GM23248 (cell line): ENCODE results near the gene BCL2L2. TPM values are rescaled to one million over a fixed set of nuclear protein-coding genes. Genes with fewer than 3 reads are reported as not detected.
"Not testable (repeated sequence)": the region's sequence is repeated elsewhere in the genome, so short reads cannot be mapped to it uniquely, and the experiment has no call there.

Source experiments
- DNase-seq: peaks from one replicate; pipeline ENCODE4 v3.0.0-alpha.2; 2015
- H2AFZ ChIP-seq: fragments of 200-600 bp; sonication (generic); 2 replicates; pipeline ENCODE4 v1.6.1; 2016; ENCODE audit warnings: antibody characterized with exemption
- H3F3A ChIP-seq: fragments of 200-600 bp; sonication (generic); 2 replicates; pipeline ENCODE4 v1.6.1; 2016; ENCODE audit warnings: mild to moderate bottlenecking, antibody characterized with exemption, mixed run types; ENCODE audit not compliant: insufficient read depth
- H3K27ac ChIP-seq: fragments of 200-600 bp; sonication (generic); 2 replicates; pipeline ENCODE4 v1.5.1; 2016; ENCODE audit warnings: mild to moderate bottlenecking
- H3K27me3 ChIP-seq: fragments of 200-600 bp; sonication (generic); replicated peaks from 2 replicates; pipeline ENCODE4 v1.6.1; 2016; ENCODE audit warnings: mild to moderate bottlenecking; ENCODE audit not compliant: insufficient read depth
- H3K36me3 ChIP-seq: fragments of 200-600 bp; sonication (generic); 2 replicates; pipeline ENCODE4 v1.6.1; 2016; ENCODE audit warnings: low read depth, mild to moderate bottlenecking
- H3K4me1 ChIP-seq: fragments of 200-600 bp; sonication (generic); 2 replicates; pipeline ENCODE4 v1.6.1; 2016; ENCODE audit warnings: mild to moderate bottlenecking; ENCODE audit not compliant: insufficient read depth
- H3K4me2 ChIP-seq: fragments of 200-600 bp; sonication (generic); one replicate; pipeline ENCODE4 v1.6.1; 2016; ENCODE audit warnings: mild to moderate bottlenecking; ENCODE audit not compliant: unreplicated experiment
- H3K4me3 ChIP-seq: fragments of 200-600 bp; sonication (generic); 2 replicates; pipeline ENCODE4 v1.5.1; 2016; ENCODE audit warnings: mild to moderate bottlenecking
- H3K79me2 ChIP-seq: fragments of 200-600 bp; sonication (generic); 2 replicates; pipeline ENCODE4 v1.6.1; 2016; ENCODE audit warnings: mild to moderate bottlenecking; ENCODE audit not compliant: insufficient read depth
- H3K9ac ChIP-seq: fragments of 200-600 bp; sonication (generic); 2 replicates; pipeline ENCODE4 v1.6.1; 2016; ENCODE audit warnings: mild to moderate bottlenecking
- H3K9me2 ChIP-seq: fragments of 200-600 bp; sonication (generic); 2 replicates; pipeline ENCODE4 v1.6.1; 2016; ENCODE audit warnings: mixed run types, mild to moderate bottlenecking, moderate library complexity; ENCODE audit not compliant: insufficient read depth
- H3K9me3 ChIP-seq: fragments of 200-600 bp; sonication (generic); one replicate; pipeline ENCODE4 v1.6.1; 2017; ENCODE audit warnings: low read depth
- H4K20me1 ChIP-seq: fragments of 200-600 bp; sonication (generic); 2 replicates; pipeline ENCODE4 v1.6.0; 2016; ENCODE audit not compliant: insufficient read depth
- EZH2 ChIP-seq: fragments of 200-600 bp; sonication (generic); IDR thresholded peaks from 2 replicates; pipeline ENCODE4 v1.6.1; 2018; ENCODE audit warnings: antibody characterized with exemption, mild to moderate bottlenecking; ENCODE audit not compliant: insufficient read depth, poor library complexity, severe bottlenecking
- EZH2phosphoT487 ChIP-seq: fragments of 200-600 bp; sonication (generic); IDR thresholded peaks from 2 replicates; pipeline ENCODE4 v1.6.1; 2018; ENCODE audit warnings: antibody characterized with exemption, moderate library complexity, mild to moderate bottlenecking, low read depth; ENCODE audit not compliant: insufficient read depth
- WGBS, 2 experiments: methylation state at CpG; one replicate each; pipeline ENCODE4 v1.1.6; 2015 to 2017; ENCODE audit warnings: low lambda C conversion rate in 2 of 2, low coverage in 1 of 2; ENCODE audit errors: missing lambda C conversion rate in 2 of 2; 5-methylcytosine and 5-hydroxymethylcytosine counted together
- in situ Hi-C: fragments of 300-500 bp; cut with MboI; formaldehyde crosslinking; loops from 2 replicates; pipeline ENCODE4 v1.15.0; 2020
- polyA plus RNA-seq: library from polyadenylated mRNA; unstranded; fragments of >200 nt; fragmentation: Nextera tagmentation; extraction: Ambion mirVana; gene quantifications from 2 replicates; pipeline ENCODE4 v1.2.1, GENCODE V29; 2016
- total RNA-seq: library from RNA; depleted of rRNA; stranded (reverse); fragments of >200 nt; shearing (Covaris generic); gene quantifications from 2 replicates; pipeline ENCODE4 v1.2.3, GENCODE V29; 2014; rRNA removed

The BCL2L2 gene, protein sequence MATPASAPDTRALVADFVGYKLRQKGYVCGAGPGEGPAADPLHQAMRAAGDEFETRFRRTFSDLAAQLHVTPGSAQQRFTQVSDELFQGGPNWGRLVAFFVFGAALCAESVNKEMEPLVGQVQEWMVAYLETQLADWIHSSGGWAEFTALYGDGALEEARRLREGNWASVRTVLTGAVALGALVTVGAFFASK
- 22.5 and 35.0 TPM in 2 replicates for total RNA-seq
- 6.4 and 8.1 TPM in 2 replicates for polyA plus RNA-seq

DNA sequence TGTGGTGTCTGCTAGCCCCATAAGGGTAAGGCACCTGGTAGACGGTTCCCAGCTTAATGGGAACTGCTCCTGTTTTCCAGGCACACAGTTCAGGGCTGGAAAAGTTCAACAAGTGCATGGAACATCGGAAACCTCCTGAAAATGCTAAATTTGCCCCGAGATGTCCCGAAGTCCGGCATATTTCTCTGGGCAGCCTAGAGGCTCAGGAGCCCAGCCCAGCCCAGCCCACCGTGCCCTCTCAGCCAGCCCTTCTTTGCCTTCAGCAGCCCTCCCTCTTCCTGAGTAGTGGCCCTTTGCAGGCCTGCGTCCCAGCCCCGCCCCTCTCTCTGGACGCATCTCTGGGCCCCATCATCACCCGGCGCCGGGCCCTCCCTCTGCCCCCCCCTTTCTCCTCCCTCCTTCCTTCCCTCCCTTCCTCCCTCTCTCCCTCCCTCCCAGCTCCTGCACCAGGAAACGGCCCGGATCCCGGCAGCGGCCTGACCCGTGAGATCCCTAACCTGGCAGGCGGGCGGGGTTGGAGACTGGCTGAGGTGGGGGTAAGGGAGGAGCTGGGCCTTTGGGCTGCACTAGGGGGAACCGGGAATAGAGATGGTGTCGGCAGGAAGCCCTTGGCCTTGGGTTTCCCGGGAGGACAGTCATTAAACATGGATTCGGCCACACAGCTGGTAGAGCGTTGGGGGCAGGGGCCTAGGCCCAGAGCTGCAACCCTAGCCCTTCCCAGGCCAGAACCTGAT lies at the start of gene BCL2L2:
Gene BCL2L2 (plus strand): TSS at position 422 of the 734 bp plus-strand sequence. CDS start 935 bp downstream, outside the sequence.
- Histone ChIP-seq H3K9me3 (no peaks in the 10 kb centered on the region), H3K27ac (peak within 1 kb of the TSS; percentile 85), H3K4me1 (peaks cover 22% of the 10 kb centered on the region), H2AFZ (peak within 1 kb of the TSS; percentile 95), H3K9me2 (no peaks in the 10 kb centered on the region), H3K36me3 (peaks cover 16% of the 10 kb centered on the region; the same call in 1 of the 2 replicates), H3K4me2 (peak within 1 kb of the TSS; percentile 100), H4K20me1 (0 out of 2 replicates have a peak, but pooled peaks cover 4% of the 10 kb centered on the region), H3K4me3 (peak within 1 kb of the TSS; percentile 98), H3K27me3 (no peaks in the 10 kb centered on the region), H3F3A (peaks cover 11% of the 10 kb centered on the region; the same call in 1 of the 2 replicates), H3K79me2 (peaks cover 50% of the 10 kb centered on the region), H3K9ac (peak within 1 kb of the TSS; percentile 97)
- WGBS, 2 experiments: 1 to 3% methylated on average over 17 to 24 of the region's 24 CpGs
- TF ChIP-seq EZH2: no peak
- no peak for TF ChIP-seq EZH2phosphoT487
- peak; percentile 94 for DNase-seq
- in situ Hi-C loops: no loop called here

DNA sequence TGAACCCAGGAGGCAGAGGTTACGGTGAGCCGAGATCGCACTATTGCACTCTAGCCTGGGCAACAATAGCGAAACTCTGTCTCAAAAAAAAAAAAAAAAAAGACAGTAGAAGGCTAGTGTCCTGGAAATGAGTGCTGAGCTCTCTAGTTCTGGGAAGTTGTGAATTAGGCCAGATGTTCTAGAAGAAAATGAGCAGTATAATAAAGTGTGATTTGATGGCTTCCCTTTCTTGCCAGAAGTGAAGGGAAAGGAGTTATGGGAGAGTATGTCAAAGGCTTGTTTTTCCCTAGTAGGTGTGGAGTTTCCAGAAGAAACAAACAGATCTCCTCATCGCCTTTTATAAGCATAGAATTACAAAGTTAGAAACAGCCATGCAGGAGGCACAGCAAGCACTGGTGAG lies 48.4 kb upstream of the BCL2L2 start:
- Histone ChIP-seq H3K4me2 (no peak overlapping the region), H3K4me3 (no peak overlapping the region), H4K20me1 (no peaks in the 10 kb centered on the region), H3K9me3 (no peaks in the 10 kb centered on the region), H3F3A (no peaks in the 10 kb centered on the region), H3K79me2 (no peaks in the 10 kb centered on the region), H3K27me3 (peaks cover 5% of the 10 kb centered on the region; the same call in 1 of the 2 replicates), H3K9ac (no peak overlapping the region), H3K27ac (no peak overlapping the region), H3K36me3 (no peaks in the 10 kb centered on the region), H3K4me1 (no peaks in the 10 kb centered on the region), H2AFZ (no peak overlapping the region), H3K9me2 (no peaks in the 10 kb centered on the region)
- in situ Hi-C loops: no loop called here
- TF ChIP-seq EZH2 (no peak), EZH2phosphoT487 (no peak)
- whole genome bisulfite sequencing, 2 experiments: 81 to 83% methylated on average over 5 of the region's 5 CpGs
- no peak for DNase-seq

DNA sequence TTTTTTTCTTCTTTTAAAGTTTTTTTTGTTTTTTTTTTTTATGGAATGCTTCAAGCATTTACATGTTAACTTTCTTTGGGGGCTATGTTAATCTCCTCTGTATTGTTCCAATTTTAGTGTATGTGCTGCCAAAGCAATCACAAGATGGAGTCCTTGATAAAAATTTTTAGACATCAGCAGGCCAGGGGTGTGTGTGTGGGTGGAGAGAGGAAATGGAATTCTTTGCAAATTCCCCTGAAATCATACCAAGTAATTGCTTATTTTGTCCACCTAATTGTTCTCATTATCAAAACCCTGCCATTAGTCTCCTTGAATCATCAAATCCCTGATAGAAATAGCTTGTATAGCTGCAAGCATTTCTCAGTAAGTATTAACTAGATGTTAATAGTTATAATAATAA lies 47.2 kb upstream of the BCL2L2 start:
- peaks cover 5% of the 10 kb centered on the region; the same call in 1 of the 2 replicates for H3K27me3 ChIP-seq
- no peaks in the 10 kb centered on the region for H3F3A ChIP-seq
- no peak for TF ChIP-seq EZH2phosphoT487
- TF ChIP-seq EZH2: no peak
- H3K4me3 ChIP-seq: no peak overlapping the region
- H3K4me2 ChIP-seq: no peak overlapping the region
- H4K20me1 ChIP-seq: no peaks in the 10 kb centered on the region
- no peaks in the 10 kb centered on the region for H3K9me2 ChIP-seq
- no peaks in the 10 kb centered on the region for H3K79me2 ChIP-seq
- no peak overlapping the region for H3K9ac ChIP-seq
- no peaks in the 10 kb centered on the region for H3K4me1 ChIP-seq
- no peaks in the 10 kb centered on the region for H3K9me3 ChIP-seq
- DNase-seq: no peak
- no peaks in the 10 kb centered on the region for H3K36me3 ChIP-seq
- no peak overlapping the region for H3K27ac ChIP-seq
- in situ Hi-C loops: no loop called here
- H2AFZ ChIP-seq: no peak overlapping the region

DNA sequence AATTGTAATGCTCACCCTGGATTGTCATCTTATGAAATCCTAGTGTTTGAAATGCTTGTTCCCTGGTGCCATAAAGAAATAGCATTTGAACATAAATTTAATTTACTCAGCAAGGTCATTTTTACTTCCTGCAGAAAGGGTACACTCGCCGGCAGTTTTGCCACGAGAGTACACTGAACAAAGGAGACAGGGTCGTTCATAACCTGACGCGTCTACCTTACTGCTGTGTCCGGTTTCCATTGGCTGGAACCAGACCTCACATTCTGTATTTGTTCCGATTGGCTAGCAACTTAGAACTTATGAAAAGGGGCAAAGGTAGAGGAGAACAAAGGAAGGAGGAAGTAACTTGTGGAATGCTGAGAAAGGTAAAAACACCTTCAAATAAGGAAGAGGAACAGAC lies 45.8 kb upstream of the BCL2L2 start:
- H3K9me3 ChIP-seq, in situ Hi-C loops, H3K9ac ChIP-seq, H3K36me3 ChIP-seq, H3K27me3 ChIP-seq, H3K27ac ChIP-seq, H3K9me2 ChIP-seq, H3K4me2 ChIP-seq, H3K79me2 ChIP-seq, H3F3A ChIP-seq, DNase-seq, H4K20me1 ChIP-seq, H2AFZ ChIP-seq, H3K4me1 ChIP-seq, H3K4me3 ChIP-seq: not testable (repeated sequence)
- 81 to 84% methylated on average over 8 of the region's 8 CpGs for WGBS, 2 experiments
